HG03097 (cell line): ENCODE results near the gene TSPAN31.
A peak's percentile ranks its signal among the peaks of the same experiment; 100 is the strongest.

Experiments
- ATAC-seq: cut with Tn5 transposase; IDR thresholded peaks from one replicate; pipeline ENCODE4 v1.9.1; 2021; ENCODE audit not compliant: unreplicated experiment, low FRiP score

TSPAN31 gene

GRCh38 chr12:57781244-57781643, 36.4 kb downstream of the TSPAN31 start:
- ATAC-seq: no peak

GRCh38 chr12:57781801-57782200, 37.0 kb downstream of the TSPAN31 start:
- ATAC-seq: no peak

- ATAC-seq: peak; percentile 1
Observed at GRCh38 chr12:57782243-57782607, 37.4 kb downstream of the TSPAN31 start.

GRCh38 chr12:57782608-57783465, 38.0 kb downstream of the TSPAN31 start, which contains the start of gene TSFM:
Gene TSFM (plus strand): TSS chr12:57782787. CDS start chr12:57782802, 15 bp downstream.
- ATAC-seq: peak; percentile 77

- no peak for ATAC-seq
Observed at GRCh38 chr12:57783466-57783801, 38.6 kb downstream of the TSPAN31 start.

GRCh38 chr12:57783861-57784260, 39.0 kb downstream of the TSPAN31 start:
- no peak for ATAC-seq

GRCh38 chr12:57793920-57794319, 49.1 kb downstream of the TSPAN31 start:
- ATAC-seq: no peak

GRCh38 chr12:57795354-57795753, 50.5 kb downstream of the TSPAN31 start:
- ATAC-seq: no peak

GRCh38 chr12:57796996-57797395, 52.2 kb downstream of the TSPAN31 start:
- ATAC-seq: no peak

GRCh38 chr12:57797933-57798332, 53.1 kb downstream of the TSPAN31 start:
- no peak for ATAC-seq
